ENCODE data around the gene SORBS2.

The SORBS2 gene

GRCh38 chr4:185741795-185742194, 70.2 kb downstream of the SORBS2 start:
- TF ChIP-seq CTCF (conservative IDR thresholded peaks at IDR 0.05; ENCODE audit: low read depth, low read length): no peak
- Histone ChIP-seq H3K4me2 (no peak overlapping the region), H3K4me1 (ENCODE audit: low read depth, poor library complexity, severe bottlenecking) (no peaks in the 10 kb centered on the region)

DNA sequence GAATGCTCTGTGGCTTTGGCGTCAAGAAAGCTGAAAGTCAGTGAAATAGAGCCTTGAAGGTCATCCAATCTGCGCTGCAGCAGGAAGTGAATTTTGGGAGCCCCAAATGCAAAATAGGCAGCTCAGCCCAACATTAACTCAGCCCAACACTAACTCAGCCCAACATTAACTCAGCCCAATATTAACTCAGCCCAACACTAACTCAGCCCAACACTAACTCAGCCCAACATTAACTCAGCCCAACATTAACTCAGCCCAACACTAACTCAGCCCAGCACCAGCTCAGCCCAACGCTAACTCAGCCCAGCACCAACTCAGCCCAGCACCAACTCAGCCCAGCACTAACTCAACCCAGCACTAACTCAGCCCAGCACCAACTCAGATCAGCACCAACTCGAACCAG, 71.5 kb downstream of the SORBS2 start:
- Histone ChIP-seq H3K27ac (no peak overlapping the region), H3K4me3 (IDR thresholded peaks at IDR 0.05; ENCODE audit: insufficient read depth, low read depth, low read length) (no peak overlapping the region), H3K79me2 (ENCODE audit: insufficient read depth, low read depth) (no peaks in the 10 kb centered on the region), H4K20me1 (ENCODE audit: insufficient read depth) (no peaks in the 10 kb centered on the region), H3K27me3 (ENCODE audit: insufficient read depth, low read depth) (no peaks in the 10 kb centered on the region), H3K4me1 (ENCODE audit: low read depth, poor library complexity, severe bottlenecking) (no peaks in the 10 kb centered on the region), H3K9ac (no peak overlapping the region), H3K4me2 (no peak overlapping the region), H3K36me3 (ENCODE audit: insufficient read depth) (no peaks in the 10 kb centered on the region), H2AFZ (ENCODE audit: low read depth) (no peak overlapping the region)
- no peak for TF ChIP-seq CTCF (conservative IDR thresholded peaks at IDR 0.05; ENCODE audit: low read depth, low read length)

More at GRCh38 chr4:185741795-185742194, 70.2 kb downstream of the SORBS2 start:
- Histone ChIP-seq H3K4me3 (IDR thresholded peaks at IDR 0.05; ENCODE audit: insufficient read depth, low read depth, low read length) (no peak overlapping the region), H3K9ac (no peak overlapping the region), H4K20me1 (ENCODE audit: insufficient read depth) (no peaks in the 10 kb centered on the region), H3K79me2 (ENCODE audit: insufficient read depth, low read depth) (no peaks in the 10 kb centered on the region), H3K27ac (no peak overlapping the region), H2AFZ (ENCODE audit: low read depth) (no peak overlapping the region), H3K36me3 (ENCODE audit: insufficient read depth) (no peaks in the 10 kb centered on the region), H3K27me3 (ENCODE audit: insufficient read depth, low read depth) (no peaks in the 10 kb centered on the region)

- Histone ChIP-seq H3K27ac (no peak overlapping the region), H3K9ac (no peak overlapping the region), H3K27me3 (ENCODE audit: insufficient read depth, low read depth) (no peaks in the 10 kb centered on the region), H3K4me2 (no peak overlapping the region), H3K79me2 (ENCODE audit: insufficient read depth, low read depth) (no peaks in the 10 kb centered on the region), H4K20me1 (ENCODE audit: insufficient read depth) (no peaks in the 10 kb centered on the region), H2AFZ (ENCODE audit: low read depth) (no peak overlapping the region), H3K4me3 (IDR thresholded peaks at IDR 0.05; ENCODE audit: insufficient read depth, low read depth, low read length) (no peak overlapping the region), H3K4me1 (ENCODE audit: low read depth, poor library complexity, severe bottlenecking) (no peaks in the 10 kb centered on the region), H3K36me3 (ENCODE audit: insufficient read depth) (no peaks in the 10 kb centered on the region)
- no peak for TF ChIP-seq CTCF (conservative IDR thresholded peaks at IDR 0.05; ENCODE audit: low read depth, low read length)
Measured at GRCh38 chr4:185738820-185739219, 73.2 kb downstream of the SORBS2 start.

GRCh38 chr4:185738038-185738552, 73.9 kb downstream of the SORBS2 start:
- Histone ChIP-seq H3K36me3 (ENCODE audit: insufficient read depth) (no peaks in the 10 kb centered on the region), H3K9ac (no peak overlapping the region), H2AFZ (ENCODE audit: low read depth) (no peak overlapping the region), H3K27me3 (ENCODE audit: insufficient read depth, low read depth) (no peaks in the 10 kb centered on the region), H3K4me1 (ENCODE audit: low read depth, poor library complexity, severe bottlenecking) (no peaks in the 10 kb centered on the region), H3K79me2 (ENCODE audit: insufficient read depth, low read depth) (no peaks in the 10 kb centered on the region), H4K20me1 (ENCODE audit: insufficient read depth) (no peaks in the 10 kb centered on the region), H3K4me3 (IDR thresholded peaks at IDR 0.05; ENCODE audit: insufficient read depth, low read depth, low read length) (no peak overlapping the region), H3K27ac (no peak overlapping the region), H3K4me2 (no peak overlapping the region)
- no peak for TF ChIP-seq CTCF (conservative IDR thresholded peaks at IDR 0.05; ENCODE audit: low read depth, low read length)

All from KMS-11 (cell line).